ENCODE results near the gene ZNF302. TPM values are rescaled to one million over a fixed set of nuclear protein-coding genes. Genes with fewer than 3 reads are reported as not detected.

Gene ZNF302
- total RNA-seq, 1 donor: 15.1 TPM

DNA sequence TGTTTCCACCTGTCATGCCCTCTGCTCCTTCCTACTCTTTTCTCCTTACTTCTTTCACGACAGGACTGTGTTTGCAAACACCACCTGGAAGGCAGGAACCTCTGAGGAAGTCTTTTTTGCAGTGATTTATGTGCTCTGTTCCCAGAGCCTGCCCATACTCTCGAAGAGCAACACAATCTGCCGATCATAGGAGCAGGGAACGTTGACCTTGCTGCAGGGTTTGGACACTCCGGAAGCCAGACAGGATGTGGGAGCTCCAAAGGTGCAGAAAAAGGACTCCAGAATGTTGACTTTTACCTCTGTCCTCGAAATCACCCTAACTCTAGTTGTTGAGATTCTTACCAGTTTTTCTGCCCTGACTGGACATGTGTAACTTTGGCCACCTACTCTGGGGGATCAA is 47.9 kb downstream of the ZNF302 start:
- no peak overlapping the region for H3K4me3 ChIP-seq (ENCODE audit: low read depth, low read length)
- DNase-seq (ENCODE audit: low read depth): no peak
- TF ChIP-seq, protein P1, sequence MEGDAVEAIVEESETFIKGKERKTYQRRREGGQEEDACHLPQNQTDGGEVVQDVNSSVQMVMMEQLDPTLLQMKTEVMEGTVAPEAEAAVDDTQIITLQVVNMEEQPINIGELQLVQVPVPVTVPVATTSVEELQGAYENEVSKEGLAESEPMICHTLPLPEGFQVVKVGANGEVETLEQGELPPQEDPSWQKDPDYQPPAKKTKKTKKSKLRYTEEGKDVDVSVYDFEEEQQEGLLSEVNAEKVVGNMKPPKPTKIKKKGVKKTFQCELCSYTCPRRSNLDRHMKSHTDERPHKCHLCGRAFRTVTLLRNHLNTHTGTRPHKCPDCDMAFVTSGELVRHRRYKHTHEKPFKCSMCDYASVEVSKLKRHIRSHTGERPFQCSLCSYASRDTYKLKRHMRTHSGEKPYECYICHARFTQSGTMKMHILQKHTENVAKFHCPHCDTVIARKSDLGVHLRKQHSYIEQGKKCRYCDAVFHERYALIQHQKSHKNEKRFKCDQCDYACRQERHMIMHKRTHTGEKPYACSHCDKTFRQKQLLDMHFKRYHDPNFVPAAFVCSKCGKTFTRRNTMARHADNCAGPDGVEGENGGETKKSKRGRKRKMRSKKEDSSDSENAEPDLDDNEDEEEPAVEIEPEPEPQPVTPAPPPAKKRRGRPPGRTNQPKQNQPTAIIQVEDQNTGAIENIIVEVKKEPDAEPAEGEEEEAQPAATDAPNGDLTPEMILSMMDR (IDR thresholded peaks at IDR 0.05; ENCODE audit: insufficient read depth, low read depth, low read length): no peak

DNA sequence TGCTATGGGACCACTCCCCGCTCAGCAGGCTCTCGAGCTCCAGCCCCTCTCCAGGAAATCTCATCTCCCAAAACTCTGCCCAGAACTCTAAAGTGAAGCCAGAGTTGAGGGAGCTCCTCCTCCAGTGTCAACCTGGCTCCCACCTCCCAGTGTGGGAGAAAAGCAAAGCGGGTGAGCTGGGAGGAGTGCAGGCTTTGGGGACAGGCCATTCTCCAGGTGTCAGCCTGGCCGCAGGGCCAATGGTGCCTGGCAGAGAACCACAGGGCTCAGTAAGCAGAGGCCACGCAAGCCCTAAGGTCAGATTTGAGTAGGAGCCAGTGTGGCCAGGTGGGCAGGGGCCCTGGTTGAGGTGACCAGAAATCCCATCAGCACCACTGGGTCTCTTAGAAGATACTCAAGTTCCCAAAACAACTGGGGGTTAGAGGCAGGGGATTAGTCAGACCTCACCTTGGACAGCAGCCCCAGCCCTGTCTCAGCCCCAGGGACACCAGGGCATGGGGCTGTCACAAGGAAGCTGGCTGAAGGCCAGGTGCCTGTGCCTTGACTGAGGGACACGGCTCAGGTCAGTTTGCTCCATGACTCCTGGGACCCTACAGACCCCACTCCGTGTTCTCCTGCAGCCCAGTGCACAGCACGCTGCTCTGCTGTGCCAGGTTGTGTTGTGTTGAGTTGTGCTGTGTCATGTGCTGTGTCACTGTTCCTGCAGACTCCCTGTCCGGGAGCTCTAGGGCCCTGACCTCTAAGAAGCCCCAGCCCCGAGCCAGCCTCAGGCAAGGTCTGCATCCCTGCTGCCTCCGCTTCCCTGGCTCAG is 53.7 kb downstream of the ZNF302 start:
- H3K4me3 ChIP-seq (ENCODE audit: low read depth, low read length): no peak overlapping the region
- no peak for DNase-seq (ENCODE audit: low read depth)
- TF ChIP-seq, protein P1 (IDR thresholded peaks at IDR 0.05; ENCODE audit: insufficient read depth, low read depth, low read length): no peak

DNA sequence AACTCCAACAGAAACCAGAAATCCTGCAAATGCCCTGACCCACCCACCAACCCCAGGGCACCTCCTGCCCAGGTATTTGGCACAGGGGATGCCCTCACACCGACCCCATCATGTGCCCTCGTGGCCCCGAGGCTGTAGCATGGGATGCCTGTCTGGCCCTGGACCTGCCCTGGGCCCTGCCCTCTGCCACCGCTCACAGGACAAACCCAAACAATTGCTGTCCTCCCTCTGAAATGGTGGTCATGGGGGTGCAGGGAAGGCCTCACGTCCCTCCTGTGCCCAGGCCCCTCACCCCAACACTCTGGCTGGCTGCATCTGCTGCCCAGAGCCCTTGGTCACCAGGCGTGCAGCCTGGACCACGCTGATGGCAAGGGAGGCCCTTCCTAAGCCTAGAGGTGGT is 54.5 kb downstream of the ZNF302 start:
- H3K4me3 ChIP-seq (ENCODE audit: low read depth, low read length): no peak overlapping the region
- DNase-seq (ENCODE audit: low read depth): no peak
- TF ChIP-seq, protein P1 (IDR thresholded peaks at IDR 0.05; ENCODE audit: insufficient read depth, low read depth, low read length): no peak

DNA sequence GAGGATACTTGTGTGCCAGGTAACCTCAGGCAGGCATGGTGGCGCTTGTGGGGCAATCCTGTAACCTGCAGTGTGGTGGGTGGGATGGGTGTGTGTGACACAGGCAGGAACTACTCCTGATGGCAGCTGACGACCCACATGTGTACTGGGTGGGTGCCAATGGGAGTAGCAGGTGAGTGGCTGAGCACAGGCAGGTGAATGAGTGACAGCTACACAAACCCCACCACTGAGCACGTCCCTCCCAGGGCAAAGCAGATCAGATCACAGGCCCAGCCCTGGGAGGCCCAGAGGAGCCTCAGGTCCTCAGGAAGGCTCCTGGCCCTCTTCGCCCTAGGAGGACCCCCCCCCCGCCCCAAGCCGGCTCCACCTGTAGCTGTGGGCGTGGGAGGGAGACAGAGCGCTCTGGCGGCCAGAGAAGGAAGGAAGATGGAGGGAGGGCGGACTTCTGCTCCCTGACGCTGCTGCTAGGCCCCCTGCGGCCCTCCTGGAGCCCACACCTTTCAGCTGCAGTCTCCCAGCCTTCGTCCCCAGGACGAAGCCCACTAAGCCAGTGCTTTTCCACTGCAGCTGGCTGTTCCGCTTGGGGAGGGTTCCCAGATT is 55.2 kb downstream of the ZNF302 start:
- H3K4me3 ChIP-seq (ENCODE audit: low read depth, low read length): peak overlapping the region; percentile 74
- TF ChIP-seq, protein P1 (IDR thresholded peaks at IDR 0.05; ENCODE audit: insufficient read depth, low read depth, low read length): no peak
- no peak for DNase-seq (ENCODE audit: low read depth)

DNA sequence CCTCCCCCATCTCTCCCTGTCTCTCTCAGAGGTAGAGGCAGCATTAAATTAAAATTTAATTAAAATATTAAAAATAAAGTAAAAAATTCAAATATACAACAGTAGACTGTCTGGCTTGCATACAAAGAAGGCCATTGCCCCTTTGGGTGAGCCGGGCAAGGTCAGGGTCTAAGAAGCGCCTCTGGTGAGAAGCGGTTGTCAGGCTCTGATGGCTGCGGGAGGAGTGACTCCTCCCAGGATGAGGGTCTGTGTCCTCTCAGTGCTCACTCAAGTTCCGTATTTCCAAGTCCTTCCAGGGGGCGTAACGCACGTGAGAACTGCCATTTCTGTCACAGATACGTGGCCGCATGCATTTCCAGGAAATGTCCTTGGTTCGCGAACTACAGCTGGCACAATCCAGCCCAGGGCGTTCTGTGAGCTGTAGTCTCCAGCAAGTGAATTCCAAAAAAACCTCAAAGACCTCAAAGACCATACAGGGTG is 55.8 kb downstream of the ZNF302 start:
- no peak for DNase-seq (ENCODE audit: low read depth)
- TF ChIP-seq, protein P1 (IDR thresholded peaks at IDR 0.05; ENCODE audit: insufficient read depth, low read depth, low read length): no peak
- peak overlapping the region; percentile 74 for H3K4me3 ChIP-seq (ENCODE audit: low read depth, low read length)

DNA sequence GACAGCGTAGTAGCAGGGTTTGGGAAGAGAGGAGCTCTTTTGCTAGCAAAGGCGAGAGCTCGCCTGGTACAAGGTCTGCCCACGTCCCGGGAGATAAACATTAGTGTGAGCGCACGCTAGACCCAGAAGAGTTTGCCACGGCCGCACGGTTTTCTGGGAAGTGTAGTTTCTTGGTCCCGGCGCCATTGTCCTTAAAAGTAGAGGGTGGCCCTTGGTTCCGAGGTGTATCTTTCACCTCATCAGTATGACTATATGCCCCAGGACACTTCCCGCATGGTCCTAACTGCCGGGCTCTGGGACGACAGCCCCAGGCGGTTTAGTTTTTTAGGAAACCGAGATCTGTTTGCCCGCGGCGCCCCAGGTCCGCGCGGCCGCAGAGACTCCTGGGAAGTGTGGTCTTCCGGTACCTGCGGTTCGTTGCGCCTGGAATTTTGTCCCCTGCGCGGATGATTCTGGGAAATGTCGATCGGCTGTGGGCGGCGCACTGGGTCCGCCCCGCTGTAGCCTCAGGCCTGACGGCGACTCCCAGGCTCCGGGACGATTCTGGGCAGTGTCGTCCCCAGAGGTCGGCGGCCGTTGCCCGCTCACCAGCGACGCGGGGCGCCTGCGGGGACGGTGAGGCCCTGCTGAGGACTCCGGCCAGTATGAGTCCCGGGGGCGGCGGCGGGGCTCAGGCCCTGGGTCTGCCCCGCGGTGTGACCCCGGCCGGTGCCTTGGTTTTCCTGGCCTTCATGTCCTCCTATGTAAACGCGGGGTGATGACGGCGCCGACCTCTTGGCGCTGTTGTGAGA is 56.5 kb downstream of the ZNF302 start, which contains the start of gene ZNF181:
Gene ZNF181, plus strand, starts transcription at position 498 of the 791 bp plus-strand sequence. CDS start 795 bp downstream, outside the sequence.
- DNase-seq (ENCODE audit: low read depth): peak; percentile 94
- TF ChIP-seq, protein P1 (IDR thresholded peaks at IDR 0.05; ENCODE audit: insufficient read depth, low read depth, low read length): no peak
- peak within 1 kb of the TSS; percentile 74 for H3K4me3 ChIP-seq (ENCODE audit: low read depth, low read length)

Measured in fibroblast of villous mesenchyme (primary cell).